Transverse colon (tissue), 4 donors: Measurements from ENCODE around the gene GABRR3. TPM values are rescaled to one million over a fixed set of nuclear protein-coding genes. Genes with fewer than 3 reads are reported as not detected.

Experiments
- DNase-seq: peaks from one replicate; pipeline ENCODE4 v3.0.0-alpha.2; 2019
- H3K27ac ChIP-seq, 4 donors: fragments of 200-600 bp; sonication (generic); 2 replicates each; pipeline ENCODE4 v1.5.1; 2016 to 2018; ENCODE audit warnings: inconsistent platforms in 4 of 4
- H3K27me3 ChIP-seq: fragments of 200-600 bp; sonication (generic); 2 replicates; pipeline ENCODE4 v1.5.1; 2017; ENCODE audit warnings: inconsistent platforms
- H3K36me3 ChIP-seq, 4 donors: fragments of 200-600 bp; sonication (generic); 2 replicates each; pipeline ENCODE4 v1.5.1; 2017 to 2019; ENCODE audit warnings: inconsistent platforms in 4 of 4
- H3K4me1 ChIP-seq, 4 donors: fragments of 200-600 bp; sonication (generic); 2 replicates each; pipeline ENCODE4 v1.5.1; 2017 to 2020; ENCODE audit warnings: inconsistent platforms in 4 of 4
- H3K4me3 ChIP-seq, 4 donors: fragments of 200-600 bp; sonication (generic); 1 replicate in 1 of 4; 2 replicates in 3 of 4; pipeline versions ENCODE4 v1.5.1 to v1.6.1; 2017 to 2019; ENCODE audit warnings: inconsistent platforms in 4 of 4
- H3K9me3 ChIP-seq, 2 donors: fragments of 200-600 bp; sonication (generic); 2 replicates each; pipeline ENCODE4 v1.5.1; 2017 to 2019; ENCODE audit warnings: inconsistent platforms in 2 of 2
- EP300 ChIP-seq: sonication (generic); formaldehyde crosslinking; IDR thresholded peaks from one replicate; pipeline ENCODE4 v1.6.1; 2017; ENCODE audit warnings: antibody characterized with exemption, low read depth
- POLR2A ChIP-seq: fragments of 450-650 bp; IDR thresholded peaks from one replicate; pipeline ENCODE4 v1.6.1; 2016; ENCODE audit warnings: antibody characterized with exemption, mild to moderate bottlenecking, moderate library complexity
- POLR2AphosphoS5 ChIP-seq, 3 donors: sonication (generic); formaldehyde crosslinking; IDR thresholded peaks; one replicate each; pipeline ENCODE4 v1.6.1; 2016; ENCODE audit warnings: antibody characterized with exemption in 3 of 3
- WGBS, 2 donors: methylation state at CpG; one replicate each; pipeline ENCODE4 v1.1.5; 2018; ENCODE audit warnings: low coverage in 1 of 2; 5-methylcytosine and 5-hydroxymethylcytosine counted together
- in situ Hi-C, 4 donors: fragments of 200-750 bp; cut with MboI; loops; one replicate each; pipeline versions ENCODE4 v1.15.0 to v1.15.1; 2017; ENCODE audit warnings: low sequenced_read_pairs in 3 of 4, low pct_ligation_motif_present in 1 of 4, low pct_unique_long_range_greater_than_20kb in 1 of 4
- intact Hi-C: fragments of 100-400 bp; cut with DNase I; formaldehyde crosslinking; loops from one replicate; pipeline ENCODE4 v1.15.1; 2023; ENCODE audit warnings: low total_unique reads
- total RNA-seq, 4 donors: library from RNA; depleted of rRNA; stranded (reverse); fragments of >200 nt; gene quantifications; one replicate each; pipeline ENCODE4 v1.1.0, GENCODE V29; 2016
- TF ChIP-seq, protein P1 (sequence below), 5 experiments: fragments of 200-600 bp in 3 of 5; fragments of 450-650 bp in 2 of 5; sonication (generic) in 3 of 5; IDR thresholded peaks; 1 replicate in 2 of 5; 2 replicates in 3 of 5; pipeline ENCODE4 v1.5.1; 2016 to 2017; ENCODE audit warnings: antibody characterized with exemption in 5 of 5, inconsistent platforms in 3 of 5, mild to moderate bottlenecking in 2 of 5, moderate library complexity in 1 of 5

Gene GABRR3
- not detected for total RNA-seq

DNA sequence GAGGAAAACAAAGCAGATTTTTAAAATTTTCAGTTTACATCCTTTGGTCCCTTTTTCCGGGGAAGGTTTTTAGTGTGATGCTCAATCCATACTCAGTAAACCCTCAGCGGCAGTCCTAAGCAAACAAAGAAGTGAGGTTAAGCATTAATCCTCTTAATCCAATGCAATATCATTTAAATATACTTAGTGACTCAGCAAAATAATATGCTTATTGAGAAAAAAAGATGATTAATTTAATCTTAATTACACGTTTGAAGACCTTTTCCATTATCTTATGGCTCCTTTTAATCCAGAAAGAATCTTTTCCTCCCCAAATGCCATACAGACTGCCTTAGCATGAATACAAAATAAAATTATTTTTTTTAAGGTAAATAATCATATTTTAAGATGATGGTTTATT, at the start of gene GABRR3:
Gene GABRR3, minus strand, starts transcription at position 108 of the 400 bp plus-strand sequence. CDS start 328 bp downstream, outside the sequence.
- WGBS, 2 donors: 46 to 58% methylated on average over 3 of the region's 3 CpGs
- no peak for DNase-seq
- no peaks in the 10 kb centered on the region for H3K9me3 ChIP-seq
- H3K36me3 ChIP-seq: no peaks in the 10 kb centered on the region
- no peak within 1 kb of the TSS for H3K4me3 ChIP-seq
- in situ Hi-C loops (loop anchor here in 2 of 4 donors (25.0 kb wide), 3 partner anchors 302 to 777 kb away; partner anchors contain the start of gene CPOX (in 1 of the 2)), intact Hi-C loops (no loop called here)
- H3K4me1 ChIP-seq: no peaks in the 10 kb centered on the region
- H3K27me3 ChIP-seq: peaks cover 24% of the 10 kb centered on the region
- H3K27ac ChIP-seq: no peak within 1 kb of the TSS
- TF ChIP-seq POLR2AphosphoS5 (IDR thresholded peaks at IDR 0.05): no peak
- no peak for TF ChIP-seq EP300
- TF ChIP-seq, protein P1, sequence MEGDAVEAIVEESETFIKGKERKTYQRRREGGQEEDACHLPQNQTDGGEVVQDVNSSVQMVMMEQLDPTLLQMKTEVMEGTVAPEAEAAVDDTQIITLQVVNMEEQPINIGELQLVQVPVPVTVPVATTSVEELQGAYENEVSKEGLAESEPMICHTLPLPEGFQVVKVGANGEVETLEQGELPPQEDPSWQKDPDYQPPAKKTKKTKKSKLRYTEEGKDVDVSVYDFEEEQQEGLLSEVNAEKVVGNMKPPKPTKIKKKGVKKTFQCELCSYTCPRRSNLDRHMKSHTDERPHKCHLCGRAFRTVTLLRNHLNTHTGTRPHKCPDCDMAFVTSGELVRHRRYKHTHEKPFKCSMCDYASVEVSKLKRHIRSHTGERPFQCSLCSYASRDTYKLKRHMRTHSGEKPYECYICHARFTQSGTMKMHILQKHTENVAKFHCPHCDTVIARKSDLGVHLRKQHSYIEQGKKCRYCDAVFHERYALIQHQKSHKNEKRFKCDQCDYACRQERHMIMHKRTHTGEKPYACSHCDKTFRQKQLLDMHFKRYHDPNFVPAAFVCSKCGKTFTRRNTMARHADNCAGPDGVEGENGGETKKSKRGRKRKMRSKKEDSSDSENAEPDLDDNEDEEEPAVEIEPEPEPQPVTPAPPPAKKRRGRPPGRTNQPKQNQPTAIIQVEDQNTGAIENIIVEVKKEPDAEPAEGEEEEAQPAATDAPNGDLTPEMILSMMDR (IDR thresholded peaks at IDR 0.05): no peak
- TF ChIP-seq POLR2A: no peak

DNA sequence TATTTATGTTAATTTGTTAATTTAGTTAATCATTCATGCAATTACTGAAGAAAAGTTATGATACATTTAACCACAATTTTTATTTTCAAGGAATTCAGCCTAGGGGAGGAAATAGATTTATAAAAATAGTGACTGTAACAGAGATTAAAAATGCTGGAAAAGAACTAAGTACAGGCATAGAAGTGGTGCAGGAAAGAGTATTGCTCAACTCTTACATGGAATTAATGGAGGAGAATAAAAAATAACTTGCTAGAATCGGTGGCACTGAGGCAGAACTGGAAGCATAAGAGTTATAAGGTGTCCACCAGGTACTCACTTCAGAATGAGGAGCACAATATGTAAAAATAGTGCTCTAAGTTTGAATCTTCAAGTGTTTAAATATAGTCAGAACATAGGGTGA, 38.4 kb upstream of the GABRR3 start:
- WGBS, 2 donors: 9 to 19% methylated on average over 1 of the region's 1 CpG

DNA sequence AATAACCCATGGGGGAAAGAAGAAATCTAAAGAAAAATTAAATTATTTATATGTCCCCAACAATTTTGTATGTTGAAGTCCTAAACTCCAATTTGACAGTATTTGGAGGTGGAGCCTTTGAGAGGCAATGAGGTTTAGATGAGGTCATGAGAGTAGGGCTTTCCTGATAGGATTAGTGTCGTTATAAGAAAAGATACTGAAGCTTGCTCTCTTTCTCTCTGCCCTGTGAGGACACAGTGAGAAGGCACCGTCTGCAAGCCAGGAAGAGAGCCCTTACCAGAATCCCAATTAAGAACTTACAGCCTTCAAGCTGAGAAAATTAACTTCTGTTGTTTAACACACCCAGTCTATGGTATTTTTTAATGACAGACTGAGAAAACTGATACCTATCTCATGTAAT, 35.7 kb upstream of the GABRR3 start:
- 22 to 34% methylated on average over 1 to 2 of the region's 2 CpGs for WGBS, 2 donors
- no peak overlapping the region for H3K4me3 ChIP-seq
- in situ Hi-C loops (no loop called here), intact Hi-C loops (no loop called here)
- no peaks in the 10 kb centered on the region for H3K9me3 ChIP-seq
- no peak for DNase-seq
- no peak overlapping the region for H3K27ac ChIP-seq
- no peak for TF ChIP-seq POLR2AphosphoS5 (IDR thresholded peaks at IDR 0.05)
- TF ChIP-seq, protein P1 (IDR thresholded peaks at IDR 0.05): no peak
- TF ChIP-seq POLR2A: no peak
- no peak for TF ChIP-seq EP300
- H3K36me3 ChIP-seq: no peaks in the 10 kb centered on the region
- no peaks in the 10 kb centered on the region for H3K27me3 ChIP-seq
- no peaks in the 10 kb centered on the region for H3K4me1 ChIP-seq

More for the DNA sequence above, 38.4 kb upstream of the GABRR3 start:
- no peaks in the 10 kb centered on the region for H3K36me3 ChIP-seq
- no peaks in the 10 kb centered on the region for H3K27me3 ChIP-seq
- H3K27ac ChIP-seq: no peak overlapping the region
- in situ Hi-C loops (no loop called here), intact Hi-C loops (no loop called here)
- no peaks in the 10 kb centered on the region for H3K4me1 ChIP-seq
- no peak for DNase-seq
- no peak overlapping the region for H3K4me3 ChIP-seq
- H3K9me3 ChIP-seq: no peaks in the 10 kb centered on the region
- TF ChIP-seq, protein P1 (IDR thresholded peaks at IDR 0.05): no peak
- TF ChIP-seq EP300 (no peak), POLR2AphosphoS5 (IDR thresholded peaks at IDR 0.05) (no peak), POLR2A (no peak)

DNA sequence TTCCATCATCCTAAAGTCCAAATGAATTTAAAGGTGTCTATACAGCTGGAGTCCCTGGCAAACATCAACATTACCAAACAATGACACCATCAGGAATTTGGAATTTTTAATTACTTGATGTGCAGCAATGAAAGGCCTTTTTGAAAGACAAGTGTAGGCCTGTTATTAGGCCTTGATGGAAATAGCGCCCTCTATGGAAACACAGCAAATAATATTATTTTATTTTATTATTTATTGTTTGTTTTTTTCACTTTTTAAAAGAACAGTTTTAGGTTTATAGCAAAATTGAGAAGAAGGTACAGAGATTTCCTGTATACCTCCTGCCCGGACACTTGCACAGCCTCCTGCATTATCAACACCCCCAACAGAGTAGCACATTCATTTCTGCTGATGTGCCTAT, 33.7 kb upstream of the GABRR3 start:
- 17 to 51% methylated on average over 1 to 2 of the region's 2 CpGs for WGBS, 2 donors
- in situ Hi-C loops: no loop called here
- no peak for TF ChIP-seq POLR2AphosphoS5 (IDR thresholded peaks at IDR 0.05)
- TF ChIP-seq EP300: no peak
- TF ChIP-seq, protein P1 (IDR thresholded peaks at IDR 0.05): no peak
- no peak for TF ChIP-seq POLR2A

More for the DNA sequence above, 33.7 kb upstream of the GABRR3 start:
- Histone ChIP-seq H3K36me3 (no peaks in the 10 kb centered on the region), H3K4me3 (no peak overlapping the region), H3K9me3 (no peaks in the 10 kb centered on the region), H3K27ac (no peak overlapping the region), H3K4me1 (no peaks in the 10 kb centered on the region), H3K27me3 (no peaks in the 10 kb centered on the region)
- DNase-seq: no peak
- intact Hi-C loops: no loop called here
